ENCODE results near the gene FAM53A. TPM values are rescaled to one million over a fixed set of nuclear protein-coding genes. Genes with fewer than 3 reads are reported as not detected.

FAM53A gene
- total and polyA plus RNA-seq, 2 of the 4 experiments (the other 2 are of a cell fraction) = 2.0 to 3.1 TPM

- Histone ChIP-seq H3K9me1 (ENCODE audit: insufficient read depth, low read length) (peaks cover 6% of the 10 kb centered on the region), H3K4me3 (ENCODE audit: insufficient read depth, low read depth, low read length) (no peak overlapping the region), H3K27ac (ENCODE audit: insufficient read depth, low read length) (no peak overlapping the region), H3K9ac (ENCODE audit: low read depth, low read length) (no peak overlapping the region), H3K79me1 (ENCODE audit: low read depth in 1 of 2, low read length in 2 of 2) (no peaks in the 10 kb centered on the region), H2AK9ac (replicated peaks; ENCODE audit: low read depth, low read length, poor library complexity) (peak overlapping the region; percentile 61), H2AK5ac (ENCODE audit: low read depth, low read length) (no peak overlapping the region), H3K18ac (ENCODE audit: low read depth, low read length) (no peak overlapping the region), H3K27me3 (ENCODE audit: control insufficient read depth, insufficient read depth, low read length) (no peaks in the 10 kb centered on the region; the same call in 1 of the 2 replicates), H3K4me2 (ENCODE audit: low read depth, low read length) (no peak overlapping the region), H3K4ac (ENCODE audit: low read depth, low read length) (no peak overlapping the region), H4K8ac (ENCODE audit: low read depth in 2 of 2, low read length in 2 of 2) (no peak overlapping the region), H3K14ac (replicated peaks; ENCODE audit: low read depth, low read length) (no peak overlapping the region), H2BK15ac (ENCODE audit: low read depth, low read length) (no peak overlapping the region), H2BK120ac (ENCODE audit: low read depth, low read length) (no peak overlapping the region), H3K9me3 (ENCODE audit: control insufficient read depth, insufficient read depth, low read length) (no peaks in the 10 kb centered on the region), H4K5ac (ENCODE audit: low read depth, low read length) (no peak overlapping the region), H2BK5ac (ENCODE audit: low read depth, low read length, poor library complexity, severe bottlenecking) (no peak overlapping the region), H3K56ac (ENCODE audit: extremely low read depth, insufficient read depth, low read length) (no peak overlapping the region), H2BK20ac (ENCODE audit: low read depth, low read length) (no peak overlapping the region), H4K20me1 (ENCODE audit: insufficient read depth, low read length) (peaks cover 3% of the 10 kb centered on the region; the same call in 1 of the 2 replicates), H2AFZ (replicated peaks; ENCODE audit: low read length, poor library complexity) (peak overlapping the region; percentile 68), H3K4me1 (ENCODE audit: control insufficient read depth, insufficient read depth, low read length) (no peaks in the 10 kb centered on the region), H4K91ac (ENCODE audit: insufficient read depth, low read depth, low read length) (no peak overlapping the region), H3K23ac (ENCODE audit: low read depth, low read length) (no peak overlapping the region), H3K36me3 (ENCODE audit: control insufficient read depth, insufficient read depth, low read length) (no peaks in the 10 kb centered on the region)
- in situ Hi-C loops (cut with MboI; ENCODE audit: low sequenced_read_pairs) (loop anchor here (25.0 kb wide), 1 partner anchor 467 kb away; the partner anchor contains the start of gene SPON2), dilution Hi-C loops (cut with HindIII; ENCODE audit: low sequenced_read_pairs, unreplicated experiment) (no loop called here), intact Hi-C loops (cut with micrococcal nuclease) (loop anchor here (1.0 kb wide), 1 partner anchor 273 kb away; no protein-coding TSS in a partner anchor)
- ChIA-PET POLR2A (ENCODE audit: unreplicated experiment) (no interaction called here), CTCF (interaction anchor here (0.6 to 1.2 kb wide), 4 partner anchors 9 to 417 kb away, joined by 3 to 8 read pairs (median 4); no protein-coding TSS in a partner anchor)
- no TSS peak for BruUV-seq (replicated peaks)
- TF ChIP-seq SMC3 (IDR thresholded peaks at IDR 0.05; ENCODE audit: low read depth, low read length) (peak; percentile 39; the same call in 1 of the 2 replicates), CTCF (conservative IDR thresholded peaks at IDR 0.05; ENCODE audit: low read depth, low read length) (peak; percentile 81), USF2 (IDR thresholded peaks at IDR 0.05; ENCODE audit: low read depth, low read length) (no peak), RAD21 (IDR thresholded peaks at IDR 0.05; ENCODE audit: low read length) (peak; percentile 77)
- ATAC-seq (ENCODE audit: low read depth) (peak; percentile 99), DNase-seq (peak; percentile 6)
- WGBS, 2 experiments (ENCODE audit: extremely low coverage in 2 of 2, insufficient read length in 1 of 2) = 40% methylated on average over 1 of the region's 25 CpGs; no CpG with 5 or more reads in 1 of the 2 experiments
Measured at GRCh38 chr4:1628892-1629698, 55.0 kb downstream of the FAM53A start.
